Islet of Langerhans (tissue), 1 donor: ENCODE data around the gene TBRG1.

Experiments
- FAIRE-seq: peaks from one replicate; lab custom pipeline; 2011; peaks lifted over from hg19 to GRCh38; lab: Jason Lieb, UNC

The TBRG1 gene

GRCh38 chr11:124662106-124662505 is 39.4 kb downstream of the TBRG1 start:
- FAIRE-seq: no peak

GRCh38 chr11:124663861-124664260 is 41.2 kb downstream of the TBRG1 start:
- FAIRE-seq: no peak

GRCh38 chr11:124667601-124668000 is 44.9 kb downstream of the TBRG1 start:
- FAIRE-seq: no peak

- FAIRE-seq: no peak
Observed at GRCh38 chr11:124669193-124669592, 46.5 kb downstream of the TBRG1 start.

GRCh38 chr11:124670732-124671131 is 48.1 kb downstream of the TBRG1 start:
- FAIRE-seq: no peak

- no peak for FAIRE-seq
Observed at GRCh38 chr11:124672536-124673215, 50.0 kb downstream of the TBRG1 start.

GRCh38 chr11:124673333-124674167 is 50.9 kb downstream of the TBRG1 start, which contains the start of the genes SIAE and SPA17:
Gene SIAE, minus strand, starts transcription at chr11:124673739. Its CDS starts 31 bp downstream, at chr11:124673708.
Gene SPA17, plus strand, starts transcription at chr11:124673904. Its CDS starts 1,361 bp downstream, at chr11:124675265.
- FAIRE-seq: peak; percentile 41

GRCh38 chr11:124674168-124674517 is 51.5 kb downstream of the TBRG1 start:
- no peak for FAIRE-seq

GRCh38 chr11:124674571-124674970 is 51.9 kb downstream of the TBRG1 start:
- no peak for FAIRE-seq

GRCh38 chr11:124676386-124676785 is 53.7 kb downstream of the TBRG1 start:
- FAIRE-seq: peak; percentile 13

GRCh38 chr11:124678416-124678815 is 55.8 kb downstream of the TBRG1 start:
- FAIRE-seq: no peak

GRCh38 chr11:124681421-124681820 is 58.8 kb downstream of the TBRG1 start:
- no peak for FAIRE-seq

- no peak for FAIRE-seq
Observed at GRCh38 chr11:124682443-124682842, 59.8 kb downstream of the TBRG1 start.
